Activated naive CD4-positive, alpha-beta T cell treated with anti-CD3 and anti-CD28 coated beads, Interleukin-2, amount 10 ng/mL, durations not matched to agents 5 hours and 36 hours (primary cell): ENCODE measurements around the gene CASP4. TPM values are rescaled to one million over a fixed set of nuclear protein-coding genes. Genes with fewer than 3 reads are reported as not detected.

Source experiments
- total RNA-seq, 2 experiments: library from RNA; stranded (reverse); gene quantifications; one replicate each; pipeline ENCODE4 v1.2.3, GENCODE V29; 2021

The CASP4 gene
- total RNA-seq, result 100 to 1,000 TPM; 159 to 166 TPM

DNA sequence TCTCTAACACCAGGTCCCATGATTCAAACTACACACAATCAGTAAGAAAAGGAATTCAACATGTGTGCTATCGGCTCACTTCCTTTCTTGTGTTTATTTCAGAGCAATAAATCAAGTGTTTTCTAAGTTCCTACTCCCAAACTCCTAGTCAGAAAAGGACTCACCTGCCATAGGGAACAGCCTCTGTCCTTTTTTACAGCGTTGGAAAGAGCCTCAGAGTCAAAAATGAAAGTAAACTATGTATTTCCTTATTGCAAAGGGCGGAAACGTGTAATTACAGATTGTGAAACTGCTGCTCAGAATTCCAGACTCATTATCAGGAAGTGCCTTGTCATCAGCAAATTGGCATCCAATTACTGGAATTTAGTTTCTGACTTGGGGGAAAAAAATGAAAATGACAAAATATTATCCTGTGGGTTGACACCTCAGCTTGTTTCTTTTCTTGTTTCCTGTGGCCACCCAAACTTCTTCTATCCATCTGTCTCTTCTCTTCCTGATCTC lies at the start of gene CASP4:
TSS of gene CASP4 (minus strand) at position 220 of the 501 bp plus-strand sequence. CDS start at position 171, 49 bp downstream.

DNA sequence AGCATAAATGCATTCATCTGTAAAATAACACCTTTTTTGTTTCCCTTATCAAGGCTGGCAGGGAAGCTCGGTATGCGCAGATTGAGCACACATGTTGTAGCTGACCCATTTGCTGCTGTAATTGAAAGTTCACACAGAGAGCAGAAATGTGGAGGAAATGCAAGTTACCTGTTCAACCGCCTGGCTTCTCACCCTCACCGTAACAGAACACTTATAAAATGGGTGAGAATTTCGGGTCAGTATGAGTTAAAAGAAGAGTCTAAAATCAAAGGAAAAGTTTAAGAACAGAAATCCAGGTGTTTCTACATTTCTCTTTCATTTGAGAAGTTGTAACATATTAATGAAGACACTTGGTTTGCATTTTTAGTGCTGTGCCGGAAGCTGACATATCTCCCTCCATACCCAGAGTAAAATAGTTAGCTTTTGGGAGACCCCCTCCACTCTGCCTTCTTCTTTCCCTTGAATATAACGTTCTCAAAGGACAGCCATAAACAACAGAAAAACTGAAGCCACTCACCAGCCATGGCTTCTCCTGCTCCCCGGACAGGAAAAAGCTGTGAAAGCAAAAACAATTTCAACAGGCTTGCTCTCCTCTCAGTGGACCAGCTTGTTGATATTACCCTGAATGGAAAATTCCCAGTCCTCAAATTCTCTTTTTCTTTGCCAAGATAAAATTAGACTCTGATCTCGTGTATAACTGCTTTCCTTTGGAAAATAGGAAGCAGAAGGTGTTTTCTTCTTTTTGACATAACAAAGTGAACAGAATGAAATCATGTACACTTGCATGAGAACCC lies 70.3 kb downstream of the CASP4 start, which contains the start of gene CASP12:
TSS of gene CASP12 (minus strand) at position 570 of the 794 bp plus-strand sequence.

Other genes starting within 250 kb of the CASP4 start
- not detected for gene CASP12, start 70.1 kb downstream of the CASP4 start, total RNA-seq
- not detected for gene CASP5, start 54.6 kb upstream of the CASP4 start, total RNA-seq
- gene CASP1, start 66.6 kb upstream of the CASP4 start, total RNA-seq, result 100 to 1,000 TPM in 1 of 2 experiments, 10 to 100 TPM in 1; 97.2 to 104 TPM
- gene CARD16, start 76.8 kb upstream of the CASP4 start, total RNA-seq, result 100 to 1,000 TPM; 101 to 102 TPM
- not detected for gene CARD18, start 171.2 kb upstream of the CASP4 start, total RNA-seq